Myocyte (in vitro differentiated cells): Measurements from ENCODE around the gene KDM1B. TPM values are rescaled to one million over a fixed set of nuclear protein-coding genes. Genes with fewer than 3 reads are reported as not detected.
"Not testable (repeated sequence)": the region's sequence is repeated elsewhere in the genome, so short reads cannot be mapped to it uniquely, and the experiment has no call there.

Source experiments
- DNase-seq: peaks from one replicate; pipeline ENCODE4 v3.0.0-alpha.2; 2012; ENCODE audit warnings: low read depth
- total RNA-seq: library from RNA; depleted of rRNA; stranded (reverse); fragments of >200 nt; gene quantifications from 2 replicates; pipeline ENCODE4 v1.2.3, GENCODE V29; 2014

KDM1B gene
- total RNA-seq, 1 donor from 2014 or later: 18.5 TPM

DNA sequence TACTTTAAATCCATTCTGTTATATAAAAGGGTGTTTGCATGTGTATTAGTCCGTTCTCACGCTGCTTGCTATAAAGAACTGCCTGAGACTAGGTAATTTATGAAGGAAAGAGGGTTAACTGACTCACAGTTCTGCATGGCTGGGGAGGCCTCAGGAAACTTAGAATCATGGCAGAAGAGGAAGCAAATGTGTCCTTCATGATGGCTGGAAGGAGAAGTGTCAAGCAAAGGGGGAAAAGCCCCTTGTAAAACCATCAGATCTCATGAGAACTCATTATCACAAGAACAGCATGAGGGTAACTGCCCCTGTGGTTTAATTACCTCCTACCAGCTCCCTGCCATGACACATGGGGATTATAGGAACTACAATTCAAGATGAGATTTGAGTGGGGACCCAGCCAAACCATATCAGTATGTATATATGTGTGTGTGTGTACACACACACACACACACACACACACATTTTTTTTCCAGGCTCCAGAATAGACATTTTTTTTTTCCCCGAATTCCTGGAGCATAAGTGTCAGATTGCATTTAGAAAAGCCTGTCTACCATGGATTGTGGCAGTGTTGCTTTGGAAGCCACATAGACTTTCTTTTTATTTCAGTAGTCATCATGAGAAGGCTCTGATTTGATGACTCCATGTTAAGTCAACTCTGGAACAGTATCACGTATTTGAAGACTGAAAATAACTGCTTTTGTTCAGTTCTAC, 31.5 kb downstream of the KDM1B start:
- DNase-seq: no peak

DNA sequence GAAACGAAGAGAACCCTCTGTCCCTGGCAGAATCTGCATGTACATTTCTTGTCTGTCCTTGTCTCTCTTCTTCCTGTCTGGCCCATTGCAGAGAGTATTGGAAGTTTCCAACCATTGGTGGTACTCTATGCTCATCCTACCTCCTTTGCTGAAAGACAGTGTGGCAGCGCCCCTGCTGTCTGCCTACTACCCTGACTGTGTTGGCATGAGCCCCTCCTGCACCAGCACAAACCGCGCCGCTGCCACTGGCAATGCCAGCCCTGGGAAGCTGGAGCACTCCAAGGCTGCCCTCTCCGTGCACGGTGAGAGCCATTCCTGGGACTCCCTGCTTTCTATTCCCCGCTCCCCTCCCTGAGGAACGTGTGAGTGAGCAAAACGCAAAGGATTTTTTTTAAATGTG, 32.5 kb downstream of the KDM1B start:
- no peak for DNase-seq

- DNase-seq: no peak
These were observed 34.0 kb downstream of the KDM1B start for GRCh38 chr6:18189196-18189595.

DNA sequence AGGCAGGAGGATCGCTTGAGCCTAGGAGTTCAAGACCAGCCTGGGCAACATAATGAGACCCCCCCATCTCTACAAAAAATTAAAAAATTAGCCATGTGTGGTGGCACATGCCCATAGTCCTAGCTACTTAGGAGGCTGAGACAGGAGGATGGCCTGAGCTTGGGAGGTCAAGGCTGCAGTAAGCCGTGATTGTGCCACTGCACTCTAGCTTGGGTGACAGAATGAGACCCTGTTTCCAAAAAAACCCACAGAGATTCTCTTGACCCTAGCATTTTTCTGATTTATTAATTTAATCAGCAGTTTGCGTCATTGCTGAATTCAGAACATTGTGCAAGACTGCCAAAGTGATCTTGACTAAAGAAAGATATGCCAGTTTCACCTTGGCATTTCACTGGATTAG, 36.8 kb downstream of the KDM1B start:
- no peak for DNase-seq

DNA sequence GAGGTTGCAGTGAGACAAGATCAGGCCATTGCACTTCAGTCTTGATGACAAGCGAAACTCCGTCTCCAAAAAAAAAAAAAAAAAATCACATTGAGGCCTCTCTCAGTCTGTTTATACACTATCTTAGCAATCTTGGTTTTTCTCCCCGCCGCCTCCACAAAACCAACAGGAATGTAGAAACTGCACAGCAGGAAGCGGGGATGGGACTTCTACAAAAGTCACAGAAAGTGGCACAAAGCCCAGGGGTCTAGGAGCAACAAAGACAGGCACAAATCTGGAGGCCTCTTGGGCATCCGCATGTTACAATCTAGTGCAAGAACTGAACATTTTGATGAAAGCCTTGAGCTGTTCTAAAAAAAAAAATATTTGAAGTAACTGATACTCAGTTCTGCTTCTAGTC, 48.6 kb downstream of the KDM1B start:
- no peak for DNase-seq

- no peak for DNase-seq
These were observed 49.5 kb downstream of the KDM1B start for GRCh38 chr6:18204691-18205090.

DNA sequence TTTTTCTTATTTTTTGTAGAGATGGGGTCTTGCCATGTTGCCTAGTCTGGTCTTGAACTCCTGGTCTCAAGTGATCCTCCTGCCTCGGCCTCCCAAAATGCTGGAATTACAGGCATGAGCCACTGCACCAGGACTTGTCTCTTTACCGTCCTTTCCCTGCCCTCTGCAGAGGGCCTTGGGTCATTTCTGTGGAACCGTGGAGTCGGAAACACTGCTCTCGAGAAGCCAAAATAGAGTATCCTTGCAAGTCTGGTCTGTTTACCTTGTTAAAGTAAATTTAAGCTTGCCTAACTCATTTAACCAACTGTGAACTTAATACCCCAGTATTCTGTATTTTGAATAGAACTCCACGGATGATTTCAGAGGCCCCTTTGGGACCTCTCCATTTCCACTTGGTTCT, 51.4 kb downstream of the KDM1B start:
- DNase-seq: no peak

- no peak for DNase-seq
These were observed 52.2 kb downstream of the KDM1B start for GRCh38 chr6:18207438-18207837.

DNA sequence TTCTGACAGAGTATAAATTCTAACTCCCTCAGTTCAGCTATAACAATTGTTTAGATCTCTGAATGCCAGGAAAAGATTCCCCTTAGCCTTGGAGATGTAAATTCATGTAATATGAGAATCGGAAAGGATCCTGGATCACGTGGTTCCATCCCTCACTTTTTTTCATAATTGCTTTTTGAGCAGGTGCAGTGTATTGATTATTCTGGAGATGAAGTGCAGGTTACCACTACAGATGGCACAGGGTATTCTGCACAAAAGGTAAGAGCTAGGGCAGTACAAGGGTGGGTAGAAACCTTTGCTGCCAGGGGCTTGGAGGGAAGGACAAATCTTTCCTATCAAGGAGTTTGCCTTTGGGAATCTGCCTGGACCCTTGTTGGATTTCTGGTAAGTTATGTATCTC, 52.7 kb downstream of the KDM1B start:
- no peak for DNase-seq

DNA sequence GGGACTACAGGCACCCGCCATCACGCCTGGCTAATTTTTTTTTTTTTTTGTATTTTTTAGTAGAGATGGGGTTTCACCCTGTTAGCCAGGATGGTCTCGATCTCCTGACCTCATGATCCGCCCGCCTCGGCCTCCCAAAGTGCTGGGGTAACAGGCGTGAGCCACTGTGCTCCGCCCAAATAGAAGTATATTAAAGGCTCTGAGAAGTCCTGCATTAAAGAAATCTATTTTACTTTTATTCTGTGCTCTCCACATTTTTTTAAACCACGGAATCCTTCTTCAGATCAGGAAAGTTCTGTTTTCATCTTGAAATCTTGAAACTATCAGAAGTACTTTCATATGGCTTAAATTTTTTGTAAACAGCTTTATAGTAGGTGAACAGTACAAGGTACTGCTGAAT, 53.6 kb downstream of the KDM1B start:
- not testable (repeated sequence) for DNase-seq

- DNase-seq: no peak
These were observed 54.4 kb downstream of the KDM1B start for GRCh38 chr6:18209539-18210197.

GRCh38 chr6:18210707-18211106, 55.5 kb downstream of the KDM1B start:
- DNase-seq: no peak

GRCh38 chr6:18211338-18211737, 56.1 kb downstream of the KDM1B start:
- DNase-seq: no peak

- DNase-seq: no peak
These were observed 57.0 kb downstream of the KDM1B start for GRCh38 chr6:18212231-18212630.

GRCh38 chr6:18213439-18213838, 58.2 kb downstream of the KDM1B start:
- DNase-seq: no peak

- DNase-seq: no peak
These were observed 58.8 kb downstream of the KDM1B start for GRCh38 chr6:18214003-18214402.

DNA sequence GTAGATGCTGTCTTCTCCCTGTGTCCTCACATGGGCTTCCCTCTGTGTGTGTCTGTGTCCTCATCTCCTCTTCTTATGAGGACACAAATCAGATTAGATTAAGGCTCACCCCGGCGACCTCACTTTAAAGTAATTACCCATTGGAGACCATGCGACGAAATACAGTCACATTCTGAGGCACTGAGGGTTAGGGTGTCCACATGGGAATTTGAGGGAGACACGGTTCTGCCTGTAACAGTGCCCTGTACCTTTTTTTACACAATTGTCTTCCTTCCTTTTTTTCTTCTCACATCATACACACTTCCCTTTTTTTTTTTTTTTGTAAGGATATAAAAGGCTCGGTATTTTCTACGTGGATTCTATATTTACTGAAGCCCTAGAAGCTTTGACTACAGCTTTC, 60.2 kb downstream of the KDM1B start:
- DNase-seq: no peak

GRCh38 chr6:18216411-18216810, 61.2 kb downstream of the KDM1B start:
- peak; percentile 78 for DNase-seq

GRCh38 chr6:18218233-18218632, 63.0 kb downstream of the KDM1B start:
- no peak for DNase-seq

DNA sequence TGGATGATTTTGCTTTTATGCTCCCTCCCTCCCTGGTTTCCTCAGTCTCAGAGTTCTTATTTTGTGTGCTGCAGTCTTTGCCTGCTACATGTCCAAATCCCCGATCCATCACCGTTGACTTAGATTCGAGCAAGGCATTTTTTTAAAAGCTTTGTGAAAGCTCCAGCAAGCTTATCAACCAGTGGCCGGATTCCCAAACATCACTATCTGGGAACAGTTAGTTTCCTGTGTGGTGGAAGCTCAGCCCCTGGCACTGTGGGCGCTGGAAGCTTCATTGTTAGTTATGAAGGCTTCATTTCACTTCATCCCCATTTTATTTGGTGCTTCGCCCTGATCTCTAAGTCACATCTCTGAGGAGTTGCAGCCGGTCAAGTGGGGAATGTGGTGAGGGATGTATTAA, 64.4 kb downstream of the KDM1B start:
- DNase-seq: no peak

- DNase-seq: no peak
These were observed 66.0 kb downstream of the KDM1B start for GRCh38 chr6:18221288-18221615.

GRCh38 chr6:18226451-18227105, 71.4 kb downstream of the KDM1B start:
- peak; percentile 90 for DNase-seq

- not testable (repeated sequence) for DNase-seq
These were observed 71.9 kb downstream of the KDM1B start for GRCh38 chr6:18227166-18227565.
